GM18873 (cell line): ENCODE measurements around the gene CAMK1G.

ENCODE experiments used
- ATAC-seq: cut with Tn5 transposase; IDR thresholded peaks from one replicate; pipeline ENCODE4 v1.9.1; 2021; ENCODE audit warnings: mild to moderate bottlenecking, moderate library complexity, moderate number of reproducible peaks; ENCODE audit not compliant: unreplicated experiment, low FRiP score

The CAMK1G gene

DNA sequence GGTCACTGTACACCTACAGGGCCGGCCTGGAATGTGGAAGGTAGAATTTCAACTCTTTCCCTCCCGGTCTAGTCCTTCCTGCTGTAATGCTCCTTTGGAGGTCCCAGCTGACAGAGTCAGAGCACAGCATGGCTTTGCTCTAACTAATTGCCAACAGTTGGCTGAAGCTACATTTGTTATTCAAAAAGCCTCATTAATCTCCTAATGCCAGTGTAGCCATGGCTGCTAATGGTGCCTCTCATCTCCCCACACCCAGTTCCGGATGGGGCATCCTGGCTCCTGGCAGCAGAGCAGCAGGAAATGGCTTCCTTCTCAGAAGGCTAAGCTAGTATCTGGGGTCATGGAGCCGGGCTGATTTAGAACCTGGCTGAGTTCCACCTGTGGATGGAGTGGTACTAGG is 18.7 kb upstream of the CAMK1G start:
- no peak for ATAC-seq

DNA sequence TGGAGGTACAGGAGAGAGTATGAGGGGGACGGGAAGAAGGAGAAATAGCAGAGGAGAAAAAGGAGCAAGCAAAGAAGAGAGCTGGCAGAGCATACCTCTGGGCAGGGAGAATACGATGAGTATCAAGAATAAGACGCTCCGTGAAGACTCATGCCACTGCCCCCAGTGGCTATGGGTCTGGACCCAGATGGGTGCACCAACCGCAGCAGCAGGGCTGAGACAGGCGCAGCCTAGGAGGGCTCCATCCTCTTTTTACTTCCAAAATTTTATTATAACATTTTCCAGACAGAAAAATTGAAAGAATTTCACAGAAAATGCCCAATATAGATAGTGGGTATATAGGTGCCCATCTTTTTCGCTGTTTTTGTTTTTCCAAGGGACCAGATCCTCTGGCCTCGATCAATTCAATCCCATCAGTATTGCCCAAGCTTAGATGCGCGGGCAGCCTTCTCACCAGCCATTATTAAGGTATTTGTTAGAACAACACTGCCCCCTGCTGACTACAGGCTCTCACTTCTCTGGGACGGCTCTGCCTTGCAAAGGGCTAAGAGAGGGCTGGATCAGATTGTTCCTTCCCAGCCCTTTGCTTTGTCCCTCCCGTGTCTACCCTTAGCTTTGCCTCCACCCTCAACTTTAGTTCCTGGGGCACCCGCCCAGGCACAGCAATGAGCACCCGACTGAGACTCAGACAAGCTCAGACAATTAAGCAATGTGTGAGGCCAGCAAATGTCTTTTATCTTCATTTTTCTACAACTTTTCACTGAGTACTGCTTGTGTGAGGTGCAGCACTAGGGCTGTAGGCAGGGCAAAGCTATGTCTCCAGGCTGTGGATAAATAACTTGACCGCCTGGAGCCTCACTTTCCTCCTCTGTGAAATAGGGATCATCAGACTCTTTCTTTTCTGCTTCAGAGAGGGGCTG is 17.5 kb upstream of the CAMK1G start:
- ATAC-seq, result peak; percentile 75

DNA sequence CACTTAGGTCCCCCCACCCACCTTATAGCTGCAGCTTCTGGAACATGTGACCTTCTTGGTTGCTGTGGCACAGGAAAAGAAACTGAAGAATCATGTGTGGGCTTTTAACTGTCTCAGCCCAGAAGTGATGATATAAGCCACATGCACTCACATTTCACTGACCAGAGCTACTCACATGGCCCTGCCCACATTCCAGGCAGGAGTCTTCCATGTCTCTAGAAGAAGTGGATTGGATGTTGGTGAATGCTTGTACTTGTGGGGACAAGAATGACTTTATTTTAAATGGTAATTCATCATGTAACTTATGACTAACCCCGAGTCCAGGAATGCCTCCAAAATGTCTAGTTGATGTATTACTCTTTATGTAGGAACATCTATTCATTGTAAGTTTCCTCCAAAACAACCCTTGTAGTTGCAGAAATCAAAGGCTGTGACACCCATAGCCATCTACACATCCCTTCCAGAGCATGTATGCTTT is 15.8 kb upstream of the CAMK1G start:
- ATAC-seq, result no peak

DNA sequence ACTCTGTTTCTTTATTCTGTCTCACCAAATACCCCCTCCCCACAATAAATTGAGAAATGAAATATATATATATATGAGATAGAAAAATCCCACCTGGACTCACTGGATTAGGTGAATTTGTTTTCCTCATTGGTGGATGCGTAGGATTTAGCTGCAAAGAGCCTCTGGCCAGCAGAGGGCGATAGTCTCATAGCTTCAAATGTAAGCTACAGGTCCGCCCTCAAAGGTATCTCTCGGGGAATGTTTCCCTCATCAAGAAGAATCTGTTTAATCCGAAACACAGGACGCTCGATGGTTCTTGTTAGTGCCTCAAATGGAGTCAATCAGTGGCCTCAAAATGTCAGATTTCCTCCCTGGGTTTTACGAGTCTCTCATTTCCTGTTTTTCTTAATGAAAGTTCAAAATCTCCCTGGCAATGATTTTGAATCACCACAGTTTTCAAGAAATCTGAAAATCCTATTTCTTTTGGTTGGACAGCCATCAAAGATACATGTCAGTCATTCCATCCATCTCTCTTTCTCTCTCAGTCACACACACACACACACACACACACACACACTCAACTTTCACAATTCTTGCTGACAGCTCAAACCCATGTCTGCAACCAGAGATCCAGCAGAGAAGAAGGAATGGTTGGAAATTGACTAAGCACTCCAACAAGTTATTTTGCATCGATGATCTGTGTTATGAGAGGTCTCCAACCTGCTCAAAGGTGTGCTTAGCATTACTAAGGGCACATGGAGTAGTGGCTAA is 13.9 kb upstream of the CAMK1G start:
- no peak for ATAC-seq

DNA sequence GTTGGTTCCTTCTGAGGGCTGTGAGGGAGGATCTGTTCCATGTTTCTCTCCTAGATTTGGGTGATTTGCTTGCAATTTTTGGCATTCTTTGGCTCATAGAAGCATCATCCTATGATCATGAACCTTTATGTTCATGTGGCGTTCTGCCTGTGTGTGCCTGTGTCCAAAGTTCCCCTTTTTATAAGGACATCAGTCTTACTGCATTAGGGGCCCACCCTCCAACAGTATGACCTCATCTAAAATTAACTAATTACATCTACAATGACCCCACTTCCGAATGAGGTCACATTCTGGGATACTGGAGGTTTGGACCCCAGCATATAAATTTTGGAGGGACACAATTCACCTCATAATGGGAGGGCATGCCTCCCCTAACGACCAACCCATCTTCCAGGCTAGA is 12.8 kb upstream of the CAMK1G start:
- ATAC-seq, result no peak

DNA sequence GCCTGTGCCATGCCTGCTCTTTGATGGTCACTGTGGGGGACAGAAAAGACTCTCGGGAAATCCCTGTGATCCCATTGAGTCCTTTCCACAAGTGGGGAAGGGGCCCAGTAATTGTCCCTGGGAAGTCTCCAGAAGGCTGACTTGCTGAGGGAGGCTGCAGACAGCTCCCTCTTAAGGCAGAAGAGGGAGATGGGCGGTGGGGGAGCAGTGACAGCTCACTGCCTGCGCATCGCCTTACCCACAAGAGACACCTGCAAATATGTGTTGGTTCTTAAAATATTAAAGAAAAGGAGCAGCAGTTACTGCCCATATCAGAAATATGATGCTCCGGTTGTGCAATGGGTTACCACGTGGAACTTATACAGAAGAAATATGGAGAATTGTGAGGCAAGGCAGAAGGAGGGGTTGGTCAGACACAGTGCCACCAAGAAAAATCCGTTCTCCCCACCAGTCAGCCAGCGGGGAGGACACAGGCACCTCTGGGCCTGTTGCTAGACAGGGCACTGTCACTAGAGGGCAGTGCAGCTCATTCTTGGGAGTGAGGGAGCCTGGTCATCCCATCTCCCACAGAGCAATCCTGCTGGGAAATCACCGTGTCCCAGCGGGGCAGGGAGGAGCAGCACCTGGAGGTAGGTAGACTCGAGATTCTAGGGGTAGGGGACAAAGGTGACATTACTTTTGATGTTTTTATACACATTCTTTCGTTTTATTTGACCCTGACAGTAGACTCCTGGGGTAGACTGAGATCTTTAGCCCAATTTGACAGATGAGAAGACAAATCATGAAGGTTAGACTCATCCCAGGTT is 6.9 kb upstream of the CAMK1G start:
- no peak for ATAC-seq

DNA sequence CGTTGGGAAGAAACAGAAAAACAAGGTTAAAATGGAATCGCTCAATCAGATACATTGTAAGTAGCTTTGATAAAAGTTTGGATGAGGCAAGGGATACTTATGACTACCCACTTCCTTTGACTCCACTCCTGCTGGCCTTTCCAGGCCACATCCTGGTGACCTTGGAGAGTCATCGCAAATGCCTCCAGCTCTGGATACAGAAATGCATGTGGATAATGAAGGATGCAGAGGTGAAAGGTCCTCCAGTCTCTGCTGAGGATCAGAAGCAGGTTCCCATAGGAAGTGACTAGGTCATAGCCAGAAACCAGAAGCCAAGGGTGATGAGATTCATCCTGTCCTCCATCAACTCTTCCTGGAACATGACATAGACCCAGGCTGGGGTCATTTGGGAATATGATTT is 6.2 kb upstream of the CAMK1G start:
- no peak for ATAC-seq

DNA sequence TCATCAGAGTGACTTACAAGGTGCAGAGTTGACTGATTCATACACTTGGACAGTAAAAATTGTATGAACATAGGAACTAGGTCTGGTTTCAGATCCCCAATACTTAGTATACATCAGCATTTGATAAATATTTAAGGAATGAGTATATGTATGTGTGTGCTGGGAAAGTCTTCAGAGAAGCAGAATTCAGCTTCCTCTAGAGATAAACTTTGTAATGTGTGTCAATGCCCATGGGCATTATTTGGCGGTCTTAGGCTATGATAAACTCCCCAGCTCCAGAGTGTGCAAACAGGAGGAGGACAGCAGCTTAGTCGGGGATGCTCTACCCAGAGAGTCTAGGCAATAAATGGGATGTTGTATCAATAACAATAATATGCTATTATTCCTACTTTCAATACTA is 2.9 kb upstream of the CAMK1G start:
- ATAC-seq, result no peak

DNA sequence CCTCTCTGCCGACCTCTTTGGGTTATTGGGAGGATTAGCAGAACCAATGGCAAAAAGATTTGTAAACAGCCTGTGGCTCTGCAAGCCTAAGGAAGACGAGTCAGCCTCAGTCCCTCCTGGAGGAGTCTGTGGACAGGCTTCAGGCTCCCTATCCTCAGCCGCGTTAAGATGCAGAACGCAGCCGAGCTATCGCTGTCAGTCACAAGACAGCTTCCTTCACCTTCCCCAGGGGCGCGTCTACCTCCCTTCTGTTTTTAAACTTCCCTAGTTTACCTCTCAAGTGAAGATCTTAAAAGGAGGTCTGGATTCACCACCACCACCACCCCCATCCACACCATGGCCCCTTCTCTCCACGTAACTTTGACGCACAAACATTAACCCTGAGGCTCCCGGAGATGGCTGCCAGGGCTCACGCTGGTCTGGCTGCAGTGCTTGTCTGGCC is 738 bp downstream of the CAMK1G start:
- no peak for ATAC-seq

DNA sequence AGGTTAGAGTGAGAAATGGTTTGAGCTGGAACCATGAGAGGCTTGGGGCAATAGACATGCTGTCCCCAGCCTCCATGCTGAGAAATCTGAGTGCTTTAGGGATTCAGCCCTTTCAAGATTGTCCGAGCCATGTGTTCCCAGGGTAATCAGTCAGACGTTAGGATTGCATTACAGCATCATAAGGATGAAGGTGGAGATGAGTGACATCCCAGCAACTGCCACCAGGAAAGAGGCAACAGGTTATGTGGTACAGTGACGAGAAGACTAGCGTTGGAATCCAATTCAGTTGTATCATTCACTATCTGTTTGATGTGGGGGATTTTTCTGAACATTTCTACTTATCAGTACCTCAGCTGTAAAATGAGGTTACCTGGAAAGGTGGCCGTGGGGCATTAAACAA is 1.7 kb downstream of the CAMK1G start:
- ATAC-seq, result no peak

DNA sequence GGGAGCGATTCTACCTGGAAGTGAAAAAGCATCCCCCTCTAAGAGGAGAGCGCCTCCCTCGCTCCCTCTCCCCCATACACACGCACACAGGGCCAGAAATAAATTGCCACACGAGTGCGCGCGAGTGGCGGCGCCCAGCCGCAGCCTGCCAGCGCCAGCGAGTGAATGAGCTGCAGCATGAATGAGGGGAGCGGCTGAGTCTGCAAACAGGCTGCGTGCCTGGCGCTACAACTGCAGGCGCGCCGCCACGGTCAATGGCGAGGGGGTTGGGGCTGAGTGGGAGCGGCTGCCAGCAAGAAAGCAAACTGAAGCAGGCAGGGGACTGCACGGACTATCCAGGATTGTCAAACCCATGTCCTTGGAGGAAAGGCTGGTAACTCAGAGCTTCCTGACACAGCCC is 2.2 kb downstream of the CAMK1G start:
- ATAC-seq, result no peak

DNA sequence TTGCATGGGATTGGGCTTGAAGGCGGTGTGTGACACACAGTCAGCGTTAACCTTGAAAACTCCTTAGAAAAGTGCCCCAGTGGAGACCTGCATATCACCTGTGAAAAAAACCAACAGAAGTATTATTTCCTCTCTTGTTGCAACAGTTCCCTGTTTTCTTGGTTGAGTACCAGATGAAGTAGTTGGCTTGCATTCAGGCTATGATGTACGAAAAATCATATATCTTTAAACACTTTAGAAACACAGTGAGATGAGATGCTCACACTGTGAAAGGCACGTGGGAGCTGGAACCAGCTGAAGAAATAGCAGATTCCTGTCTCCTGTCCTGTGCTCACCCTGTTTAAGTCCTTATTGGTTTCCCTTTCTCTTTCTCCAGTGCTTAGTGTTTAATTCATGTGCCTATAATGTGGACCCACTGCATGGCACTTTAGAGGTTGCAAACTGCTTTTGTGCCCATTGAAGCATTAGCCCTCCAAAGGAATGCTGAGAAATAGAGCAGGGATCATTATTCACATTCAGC is 2.8 kb downstream of the CAMK1G start:
- no peak for ATAC-seq

DNA sequence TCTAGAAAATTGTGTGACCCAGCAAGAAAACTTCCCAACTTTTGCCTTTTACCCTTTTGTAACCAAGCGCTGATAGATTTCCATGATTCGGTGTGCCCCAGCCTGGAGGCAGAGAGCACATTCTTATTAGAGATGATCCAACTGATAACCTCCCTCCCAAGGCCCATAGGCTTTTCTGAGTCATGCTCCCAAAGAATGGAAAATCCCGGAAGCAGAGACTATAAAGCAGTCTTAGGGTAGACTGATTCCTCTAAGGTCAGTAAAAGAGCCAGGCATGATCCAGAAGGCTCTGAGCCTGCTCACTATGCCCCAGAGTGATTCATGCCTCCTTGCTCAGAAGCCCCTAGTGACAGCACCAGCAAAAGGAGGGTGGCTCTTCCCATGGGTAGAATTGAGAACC is 4.3 kb downstream of the CAMK1G start:
- ATAC-seq, result no peak

DNA sequence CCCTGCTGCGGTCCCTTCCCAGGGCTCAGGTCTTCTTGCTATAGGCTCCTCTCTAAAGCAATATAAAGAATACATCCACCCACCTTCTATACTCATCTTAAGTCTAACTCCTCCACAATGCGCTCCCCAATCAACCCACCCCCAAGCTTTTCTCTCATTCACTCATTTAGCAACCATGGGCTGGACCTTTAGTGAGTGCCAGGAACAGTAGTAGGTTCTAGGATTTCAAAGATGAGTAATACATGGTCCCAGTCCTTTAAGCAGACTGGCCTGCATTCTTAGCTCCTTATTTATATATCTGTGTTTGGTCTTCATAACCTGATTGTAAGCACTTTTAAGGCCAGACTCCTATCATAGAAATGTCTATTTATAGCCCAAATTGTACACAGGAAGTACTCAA is 5.9 kb downstream of the CAMK1G start:
- ATAC-seq, result no peak

DNA sequence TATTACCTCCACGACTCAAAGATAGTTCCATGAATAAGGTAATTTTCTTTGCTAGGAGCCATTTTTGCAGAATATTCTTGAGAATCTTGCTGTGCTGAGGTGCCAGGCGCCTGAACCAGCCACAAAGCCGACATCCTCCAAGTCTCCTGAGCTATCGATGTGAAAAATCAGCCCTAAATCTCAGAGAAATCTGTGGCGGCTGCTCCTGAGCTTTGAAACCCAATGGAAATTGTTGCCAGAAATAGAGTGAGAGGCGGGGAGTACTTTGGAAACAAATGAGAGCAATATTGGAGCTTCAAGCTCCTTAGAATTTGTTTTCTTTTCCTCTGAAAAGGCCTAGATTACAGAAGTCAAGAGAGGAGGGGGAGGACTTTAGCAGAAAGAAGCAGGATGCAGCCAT is 6.3 kb downstream of the CAMK1G start:
- no peak for ATAC-seq

DNA sequence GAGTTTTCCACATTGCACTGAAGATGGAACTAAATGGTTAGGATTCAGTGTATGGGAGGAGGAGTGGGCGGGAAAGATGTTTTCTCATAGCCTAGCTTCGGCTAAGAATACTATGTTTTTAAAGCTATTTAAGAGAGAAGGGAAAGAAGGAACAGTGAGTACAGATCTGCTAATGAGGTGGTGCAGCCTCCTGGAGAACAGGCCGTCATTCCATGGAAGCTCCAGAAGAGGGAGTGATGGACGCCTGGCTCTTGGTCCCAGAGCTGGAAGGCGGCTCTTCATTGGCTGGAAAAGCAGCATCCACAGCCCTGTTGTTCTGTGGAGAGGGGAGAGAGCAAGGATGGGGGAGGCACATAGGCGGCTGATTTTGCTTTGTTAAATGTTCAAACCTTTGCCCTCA is 6.9 kb downstream of the CAMK1G start:
- ATAC-seq, result no peak

DNA sequence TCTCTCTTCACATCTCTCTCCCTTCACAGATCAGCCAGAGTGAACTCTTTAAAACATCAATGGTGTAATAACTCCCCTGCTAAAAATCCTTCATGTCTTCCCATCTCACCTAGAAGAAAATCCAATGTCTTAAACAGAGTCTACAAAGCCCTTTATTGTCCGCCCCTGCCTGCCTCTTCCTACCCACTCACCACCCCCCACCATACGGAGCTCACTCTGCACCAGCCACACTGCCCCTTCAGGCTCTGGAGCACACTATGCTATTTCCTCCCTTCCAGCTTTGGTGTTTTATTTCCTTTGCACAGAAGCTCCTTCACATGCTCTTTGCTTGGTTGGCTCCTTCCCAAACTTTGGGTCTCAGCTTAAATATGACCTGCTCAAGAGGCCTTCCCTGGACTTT is 10.2 kb downstream of the CAMK1G start:
- no peak for ATAC-seq

DNA sequence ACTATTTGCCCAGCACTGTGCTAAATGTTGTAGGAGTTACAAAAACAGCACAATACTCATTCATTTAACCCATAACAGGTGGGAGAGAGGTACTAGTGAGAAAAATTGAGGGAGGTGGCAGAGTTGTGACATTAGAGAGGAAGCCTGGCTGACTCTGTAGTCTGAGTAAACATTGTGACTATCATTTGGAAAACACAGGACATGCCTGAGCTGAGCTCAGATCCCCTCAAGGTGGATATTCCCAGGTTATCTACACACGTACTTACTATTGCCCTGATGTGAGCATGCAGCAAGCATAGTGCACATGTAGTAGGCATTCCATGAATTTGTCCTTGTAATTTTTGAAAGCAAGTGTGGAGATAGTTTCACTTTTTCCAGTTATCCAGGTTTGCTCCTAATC is 10.9 kb downstream of the CAMK1G start:
- no peak for ATAC-seq

DNA sequence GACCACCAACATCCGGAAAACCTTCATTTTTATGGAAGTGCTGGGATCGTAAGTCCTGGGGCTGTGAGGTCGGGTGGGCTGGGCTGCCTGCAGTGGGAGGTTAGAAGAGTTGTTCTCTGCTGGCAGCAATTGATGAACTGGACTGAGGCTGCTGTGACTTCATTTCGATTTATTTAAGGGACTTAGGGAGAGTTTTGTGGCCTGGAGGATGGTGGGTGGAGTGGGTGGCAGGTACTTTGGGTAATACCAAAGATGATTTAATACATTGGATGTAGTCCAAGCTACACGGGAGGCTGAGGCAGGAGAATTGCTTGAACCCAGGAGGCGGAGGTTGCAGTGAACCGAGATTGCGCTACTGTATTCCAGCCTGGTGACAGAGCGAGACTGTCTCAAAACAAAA is 11.5 kb downstream of the CAMK1G start:
- no peak for ATAC-seq

DNA sequence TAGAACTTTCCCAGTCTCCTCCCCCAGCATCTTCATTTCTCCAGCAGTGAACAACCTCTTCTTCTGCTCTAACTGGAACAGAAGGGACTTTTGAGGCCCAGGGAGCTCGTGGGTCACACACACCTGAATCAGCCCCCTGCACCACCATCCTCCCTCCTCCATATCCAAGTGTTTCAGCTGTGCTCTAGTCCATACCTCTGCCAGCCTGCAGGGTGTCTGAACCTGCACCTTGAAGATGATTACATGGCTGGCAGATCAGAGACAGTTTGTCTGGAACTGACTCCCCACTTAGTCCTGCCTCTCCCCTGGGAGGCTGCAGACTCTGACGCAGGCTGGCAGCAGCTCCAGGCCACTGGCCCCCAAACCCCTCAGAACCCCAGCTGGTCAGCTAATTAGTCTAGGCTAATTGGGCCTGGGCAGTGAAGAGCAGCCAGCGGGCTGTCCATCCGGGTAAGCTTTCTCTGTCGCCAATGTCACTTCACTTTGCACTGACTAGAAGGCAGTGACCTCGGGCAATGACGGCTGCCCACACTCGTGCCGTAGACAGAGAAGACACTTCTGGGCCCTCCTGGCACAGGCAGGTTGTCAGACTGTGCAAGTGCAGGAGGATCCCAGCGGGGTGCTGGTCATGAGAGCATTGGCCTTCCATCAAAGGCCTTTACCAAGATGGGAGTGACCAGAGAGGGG is 12.2 kb downstream of the CAMK1G start:
- ATAC-seq, result no peak
